Activated naive CD8-positive, alpha-beta T cell treated with anti-CD3 and anti-CD28 coated beads for 36 hours (primary cell): ENCODE data around the gene MAFG. TPM values are rescaled to one million over a fixed set of nuclear protein-coding genes. Genes with fewer than 3 reads are reported as not detected.

Experiments used
- DNase-seq: peaks from one replicate; pipeline ENCODE4 v3.0.0; 2021
- H3K27ac Mint-ChIP-seq: one replicate; pipeline ENCODE4 v1.8.0; 2022; ENCODE audit warnings: mild to moderate bottlenecking, moderate library complexity, mixed read lengths
- H3K27me3 Mint-ChIP-seq: one replicate; pipeline ENCODE4 v1.8.0; 2022; ENCODE audit warnings: mild to moderate bottlenecking, mixed read lengths
- H3K36me3 Mint-ChIP-seq: one replicate; pipeline ENCODE4 v1.8.0; 2021; ENCODE audit warnings: mild to moderate bottlenecking, mixed read lengths
- H3K4me1 Mint-ChIP-seq: one replicate; pipeline ENCODE4 v1.8.0; 2021; ENCODE audit warnings: mixed read lengths
- H3K4me3 Mint-ChIP-seq: one replicate; pipeline ENCODE4 v1.8.0; 2022; ENCODE audit warnings: mild to moderate bottlenecking, moderate library complexity, mixed read lengths
- H3K9me3 Mint-ChIP-seq: one replicate; pipeline ENCODE4 v1.8.0; 2022; ENCODE audit warnings: mixed read lengths
- total RNA-seq, 2 experiments: library from RNA; stranded (reverse); gene quantifications; one replicate each; pipeline ENCODE4 v1.2.3, GENCODE V29; 2021

MAFG gene
- total RNA-seq, 2 experiments from 2014 or later: 18.4 to 19.2 TPM

GRCh38 chr17:81903896-81904599 lies 23.5 kb downstream of the MAFG start:
- H3K4me3 Mint-ChIP-seq: no peak overlapping the region
- DNase-seq: no peak
- peaks cover 2% of the 10 kb centered on the region for H3K4me1 Mint-ChIP-seq
- no peaks in the 10 kb centered on the region for H3K9me3 Mint-ChIP-seq
- peaks cover 9% of the 10 kb centered on the region for H3K27me3 Mint-ChIP-seq
- H3K27ac Mint-ChIP-seq: no peak overlapping the region
- peaks cover 6% of the 10 kb centered on the region for H3K36me3 Mint-ChIP-seq

DNA sequence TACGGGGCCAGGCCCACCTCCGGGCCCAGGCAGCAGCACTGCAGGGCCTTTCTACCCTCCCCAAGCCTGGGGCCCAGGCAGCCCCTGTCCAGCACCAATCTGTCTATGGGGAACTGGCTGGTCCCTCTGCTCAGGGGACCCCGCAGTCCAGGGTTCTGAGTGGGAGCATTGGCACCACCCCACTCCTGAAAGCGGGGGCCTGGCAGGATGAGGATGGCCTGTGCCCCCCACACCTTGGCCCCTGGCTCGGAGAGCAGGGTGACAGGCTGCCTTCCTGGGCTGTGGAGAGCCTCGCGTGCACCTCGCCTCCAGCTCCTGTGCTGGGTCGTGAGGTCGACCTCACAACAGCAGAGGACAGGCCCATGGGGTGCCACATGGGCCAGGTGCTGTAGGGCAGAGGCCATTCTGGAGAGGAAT lies 24.1 kb downstream of the MAFG start:
- Mint-ChIP-seq H3K27me3 (peaks cover 9% of the 10 kb centered on the region), H3K9me3 (no peaks in the 10 kb centered on the region), H3K27ac (no peak overlapping the region), H3K4me1 (peaks cover 2% of the 10 kb centered on the region), H3K4me3 (no peak overlapping the region), H3K36me3 (peaks cover 6% of the 10 kb centered on the region)
- DNase-seq: no peak

- peaks cover 9% of the 10 kb centered on the region for H3K27me3 Mint-ChIP-seq
- DNase-seq: no peak
- peaks cover 10% of the 10 kb centered on the region for H3K36me3 Mint-ChIP-seq
- H3K9me3 Mint-ChIP-seq: no peaks in the 10 kb centered on the region
- H3K27ac Mint-ChIP-seq: no peak overlapping the region
- no peak overlapping the region for H3K4me3 Mint-ChIP-seq
- H3K4me1 Mint-ChIP-seq: peaks cover 2% of the 10 kb centered on the region
These were observed 24.7 kb downstream of the MAFG start for GRCh38 chr17:81902653-81903414.

DNA sequence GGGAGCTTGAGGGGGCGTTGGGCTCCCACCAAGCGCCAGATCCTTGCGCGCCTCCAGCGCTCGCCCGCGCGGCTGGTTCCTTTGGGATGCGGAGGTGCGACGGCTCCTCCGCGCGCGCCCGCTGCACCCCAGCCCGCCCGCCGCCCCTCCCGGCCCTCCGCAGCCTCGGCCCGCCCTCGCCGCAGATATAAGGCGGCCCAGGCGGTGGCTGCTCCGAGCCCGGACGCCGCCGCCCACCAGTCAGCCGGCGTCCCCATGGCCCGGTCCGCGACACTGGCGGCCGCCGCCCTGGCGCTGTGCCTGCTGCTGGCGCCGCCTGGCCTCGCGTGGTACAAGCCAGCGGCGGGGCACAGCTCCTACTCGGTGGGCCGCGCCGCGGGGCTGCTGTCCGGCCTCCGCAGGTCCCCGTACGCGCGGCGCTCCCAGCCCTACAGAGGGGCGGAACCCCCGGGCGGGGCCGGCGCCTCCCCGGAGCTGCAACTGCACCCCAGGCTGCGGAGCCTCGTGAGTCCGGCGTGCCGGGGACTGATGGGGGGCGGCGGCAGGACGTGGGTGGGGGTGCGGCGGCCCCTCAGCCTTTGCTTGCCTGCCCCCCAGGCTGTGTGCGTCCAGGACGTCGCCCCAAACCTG lies 25.4 kb downstream of the MAFG start, which contains the start of gene NPB:
Gene NPB (plus strand): TSS at position 216 of the 630 bp plus-strand sequence. CDS start 40 bp downstream, at position 256.
- Mint-ChIP-seq H3K36me3 (peaks cover 12% of the 10 kb centered on the region), H3K4me1 (peaks cover 2% of the 10 kb centered on the region), H3K27me3 (peaks cover 9% of the 10 kb centered on the region), H3K27ac (no peak within 1 kb of the TSS), H3K4me3 (no peak within 1 kb of the TSS), H3K9me3 (no peaks in the 10 kb centered on the region)
- DNase-seq: peak; percentile 30

- Mint-ChIP-seq H3K27ac (no peak overlapping the region), H3K27me3 (peaks cover 9% of the 10 kb centered on the region), H3K4me1 (peaks cover 2% of the 10 kb centered on the region), H3K4me3 (no peak overlapping the region), H3K36me3 (peaks cover 15% of the 10 kb centered on the region), H3K9me3 (no peaks in the 10 kb centered on the region)
- DNase-seq: no peak
These were observed 26.1 kb downstream of the MAFG start for GRCh38 chr17:81901167-81902022.

DNA sequence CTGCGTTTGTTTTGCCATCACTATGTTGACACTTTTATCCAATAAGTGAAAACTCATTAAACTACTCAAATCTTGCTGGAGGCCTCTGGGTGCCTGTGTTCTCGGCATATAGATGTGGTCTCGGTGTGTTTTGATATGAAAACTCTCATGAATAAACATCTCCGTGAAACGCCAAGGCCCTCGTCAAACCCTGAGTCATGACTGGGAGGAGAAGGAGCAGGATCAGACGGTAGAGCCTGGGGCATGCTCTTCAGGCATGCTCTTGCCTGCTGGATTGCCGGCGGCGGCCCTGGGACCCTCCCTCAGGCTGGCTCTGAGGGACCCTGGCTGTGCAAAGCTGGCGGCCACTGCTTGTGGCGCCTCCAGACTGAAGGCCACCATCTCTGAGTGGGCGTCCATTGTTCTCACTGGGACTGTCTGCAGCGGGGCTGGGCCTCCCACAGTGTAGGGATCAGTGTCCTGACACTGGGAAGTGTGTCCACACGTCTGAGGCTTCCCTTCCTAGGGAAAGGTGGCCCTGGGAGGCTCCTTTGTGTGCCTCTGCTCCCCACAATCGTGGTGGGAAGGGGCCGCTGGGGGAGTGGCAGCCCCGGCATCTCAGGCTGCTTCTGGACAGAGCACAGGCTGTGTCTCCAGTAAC lies 27.2 kb downstream of the MAFG start:
- peaks cover 9% of the 10 kb centered on the region for H3K27me3 Mint-ChIP-seq
- no peak for DNase-seq
- H3K36me3 Mint-ChIP-seq: peaks cover 20% of the 10 kb centered on the region
- H3K4me1 Mint-ChIP-seq: peaks cover 2% of the 10 kb centered on the region
- H3K9me3 Mint-ChIP-seq: no peaks in the 10 kb centered on the region
- no peak overlapping the region for H3K4me3 Mint-ChIP-seq
- H3K27ac Mint-ChIP-seq: no peak overlapping the region

DNA sequence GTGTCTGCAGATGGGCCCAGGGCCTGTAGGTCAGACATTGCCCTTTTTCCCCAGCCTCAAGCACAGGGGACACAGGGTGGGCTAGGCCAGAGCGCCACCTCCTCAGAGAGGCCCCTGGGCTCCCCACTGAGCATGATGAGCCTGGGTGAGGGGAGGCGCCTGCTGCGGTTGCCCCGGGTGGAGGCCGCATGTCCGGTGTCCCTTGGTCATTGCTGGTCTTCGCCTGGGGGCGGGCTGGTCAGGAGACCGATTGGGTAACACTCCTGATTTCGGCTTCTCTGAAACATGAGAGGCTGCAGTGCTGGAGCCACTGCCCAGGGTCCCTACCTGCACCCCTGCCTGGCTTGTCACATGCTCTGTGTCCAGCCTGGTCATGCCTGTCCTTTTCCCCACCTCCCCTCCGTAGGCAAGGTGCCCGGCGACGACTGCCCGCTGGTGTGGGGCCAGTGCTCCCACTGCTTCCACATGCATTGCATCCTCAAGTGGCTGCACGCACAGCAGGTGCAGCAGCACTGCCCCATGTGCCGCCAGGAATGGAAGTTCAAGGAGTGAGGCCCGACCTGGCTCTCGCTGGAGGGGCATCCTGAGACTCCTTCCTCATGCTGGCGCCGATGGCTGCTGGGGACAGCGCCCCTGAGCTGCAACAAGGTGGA lies 27.9 kb downstream of the MAFG start:
- H3K36me3 Mint-ChIP-seq: peaks cover 20% of the 10 kb centered on the region
- no peak overlapping the region for H3K27ac Mint-ChIP-seq
- H3K27me3 Mint-ChIP-seq: peaks cover 9% of the 10 kb centered on the region
- H3K9me3 Mint-ChIP-seq: no peaks in the 10 kb centered on the region
- H3K4me3 Mint-ChIP-seq: no peak overlapping the region
- no peak for DNase-seq
- H3K4me1 Mint-ChIP-seq: peaks cover 2% of the 10 kb centered on the region

DNA sequence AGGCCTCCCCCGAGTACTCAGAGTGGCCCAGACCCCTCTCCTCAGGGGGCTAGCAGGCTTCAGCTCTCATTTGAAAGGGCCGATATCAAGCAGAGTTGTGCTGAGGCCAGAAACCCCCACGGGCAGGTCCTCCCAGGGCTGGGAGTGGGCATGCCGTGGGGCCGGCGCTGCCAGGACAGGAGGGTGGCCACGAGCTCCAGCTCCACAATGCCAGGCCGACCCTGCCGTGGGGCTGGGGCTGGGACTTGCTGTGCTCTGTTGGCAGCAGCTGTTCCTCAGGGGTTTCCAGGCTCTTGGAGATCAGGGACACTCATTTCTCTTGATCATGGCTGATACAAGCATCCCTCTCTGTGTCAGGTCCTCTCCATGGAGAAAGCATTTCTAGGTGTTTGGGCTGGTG lies 28.6 kb downstream of the MAFG start:
- no peak overlapping the region for H3K4me3 Mint-ChIP-seq
- peaks cover 9% of the 10 kb centered on the region for H3K27me3 Mint-ChIP-seq
- peaks cover 2% of the 10 kb centered on the region for H3K4me1 Mint-ChIP-seq
- no peak overlapping the region for H3K27ac Mint-ChIP-seq
- no peak for DNase-seq
- peaks cover 20% of the 10 kb centered on the region for H3K36me3 Mint-ChIP-seq
- no peaks in the 10 kb centered on the region for H3K9me3 Mint-ChIP-seq

DNA sequence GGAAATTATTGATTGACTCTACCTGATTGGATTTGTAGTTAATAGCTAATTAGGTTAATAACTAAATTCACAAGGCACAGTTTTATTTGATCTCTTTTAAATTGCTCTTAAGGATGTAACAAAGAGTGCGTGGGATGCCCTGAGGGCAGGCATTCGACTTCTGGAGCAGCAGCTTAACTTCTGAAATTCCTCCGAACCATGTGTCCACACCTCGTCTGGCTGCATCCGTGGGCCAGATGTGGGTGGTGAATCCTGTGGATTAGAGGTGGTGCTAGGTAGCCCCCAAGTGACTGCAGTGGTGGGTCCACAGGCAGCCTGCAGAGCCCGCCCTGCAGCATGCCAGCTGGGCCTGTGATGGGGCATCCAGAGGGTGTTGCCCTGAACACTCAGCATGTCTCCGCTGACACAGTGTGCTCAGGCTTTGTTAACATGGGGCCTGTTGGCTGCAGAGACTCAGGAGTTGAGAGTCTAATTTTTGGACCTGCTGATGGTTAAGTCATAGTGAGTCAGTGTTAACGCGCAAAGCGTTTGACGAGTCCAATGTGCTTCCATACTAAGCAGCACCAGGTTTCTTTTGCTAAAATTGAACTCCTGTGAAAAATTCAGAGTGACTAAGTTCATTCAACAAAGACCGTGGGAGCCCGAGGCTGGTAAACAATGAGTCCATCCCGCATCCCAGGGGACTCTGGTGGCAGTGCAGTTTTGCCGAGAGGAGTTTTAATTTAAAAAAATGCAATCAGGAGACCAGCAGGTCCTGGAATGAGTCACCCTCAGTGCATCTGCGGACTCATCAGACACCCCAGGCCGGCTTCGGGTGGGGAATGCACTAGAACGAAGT lies 29.3 kb downstream of the MAFG start:
- Mint-ChIP-seq H3K4me3 (no peak overlapping the region), H3K9me3 (no peaks in the 10 kb centered on the region), H3K36me3 (peaks cover 20% of the 10 kb centered on the region), H3K4me1 (peaks cover 5% of the 10 kb centered on the region), H3K27ac (no peak overlapping the region), H3K27me3 (peaks cover 9% of the 10 kb centered on the region)
- no peak for DNase-seq

GRCh38 chr17:81895400-81895799 lies 32.1 kb downstream of the MAFG start:
- peaks cover 8% of the 10 kb centered on the region for H3K4me1 Mint-ChIP-seq
- H3K36me3 Mint-ChIP-seq: peaks cover 24% of the 10 kb centered on the region
- no peak overlapping the region for H3K27ac Mint-ChIP-seq

DNA sequence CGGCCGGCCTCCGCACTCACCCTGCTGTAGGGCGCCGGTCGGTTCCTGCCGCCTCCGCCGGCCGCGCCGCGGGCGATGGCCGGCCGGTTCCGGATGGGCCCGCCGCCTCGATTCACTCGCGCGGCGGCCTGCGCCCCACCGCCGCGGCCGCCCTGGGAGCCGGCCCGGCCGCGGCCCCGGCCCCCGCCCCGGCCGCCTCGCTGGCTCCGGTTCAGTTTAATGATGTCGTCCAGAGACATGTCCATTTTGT lies 36.3 kb downstream of the MAFG start:
- DNase-seq: no peak
- Mint-ChIP-seq H3K27me3 (no peaks in the 10 kb centered on the region), H3K27ac (peak overlapping the region; percentile 98), H3K36me3 (peaks cover 45% of the 10 kb centered on the region), H3K4me1 (peaks cover 19% of the 10 kb centered on the region), H3K4me3 (peak overlapping the region; percentile 95), H3K9me3 (no peaks in the 10 kb centered on the region)

More at GRCh38 chr17:81895400-81895799, 32.1 kb downstream of the MAFG start:
- no peaks in the 10 kb centered on the region for H3K27me3 Mint-ChIP-seq
- no peaks in the 10 kb centered on the region for H3K9me3 Mint-ChIP-seq
- DNase-seq: no peak
- no peak overlapping the region for H3K4me3 Mint-ChIP-seq

GRCh38 chr17:81890447-81891302 lies 36.9 kb downstream of the MAFG start:
- DNase-seq: peak; percentile 28
- Mint-ChIP-seq H3K27me3 (no peaks in the 10 kb centered on the region), H3K9me3 (no peaks in the 10 kb centered on the region), H3K4me1 (peaks cover 19% of the 10 kb centered on the region), H3K4me3 (peak overlapping the region; percentile 88), H3K27ac (peak overlapping the region; percentile 93), H3K36me3 (peaks cover 46% of the 10 kb centered on the region)

DNA sequence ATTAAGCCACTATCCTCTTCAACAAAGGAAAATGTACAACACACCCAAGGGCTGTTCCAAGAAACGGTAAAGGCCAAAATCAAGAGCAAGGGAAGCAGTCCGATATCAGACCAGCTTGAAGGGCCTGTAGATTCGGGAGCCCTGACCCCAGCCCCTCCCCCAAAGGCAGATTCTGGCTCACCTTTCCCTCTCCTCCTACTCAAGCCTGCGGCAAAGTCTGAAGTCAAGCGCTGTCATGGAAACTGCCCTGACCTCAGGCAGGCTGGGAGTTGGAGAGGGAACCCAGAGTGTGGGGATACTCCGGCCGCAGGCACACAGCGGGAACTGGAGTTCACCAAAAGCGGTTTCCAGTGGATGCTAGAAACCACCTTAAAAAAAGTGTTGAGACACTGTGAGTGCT lies 37.9 kb downstream of the MAFG start:
- DNase-seq: no peak
- Mint-ChIP-seq H3K36me3 (peaks cover 53% of the 10 kb centered on the region), H3K9me3 (no peaks in the 10 kb centered on the region), H3K27me3 (no peaks in the 10 kb centered on the region), H3K4me3 (peak overlapping the region; percentile 88), H3K27ac (peak overlapping the region; percentile 60), H3K4me1 (peaks cover 19% of the 10 kb centered on the region)
